HG03066 (cell line): Measurements from ENCODE around the gene ACTRT3.

Experiments
- ATAC-seq: cut with Tn5 transposase; IDR thresholded peaks from one replicate; pipeline ENCODE4 v1.9.1; 2021; ENCODE audit warnings: low read depth; ENCODE audit not compliant: unreplicated experiment

The ACTRT3 gene

DNA sequence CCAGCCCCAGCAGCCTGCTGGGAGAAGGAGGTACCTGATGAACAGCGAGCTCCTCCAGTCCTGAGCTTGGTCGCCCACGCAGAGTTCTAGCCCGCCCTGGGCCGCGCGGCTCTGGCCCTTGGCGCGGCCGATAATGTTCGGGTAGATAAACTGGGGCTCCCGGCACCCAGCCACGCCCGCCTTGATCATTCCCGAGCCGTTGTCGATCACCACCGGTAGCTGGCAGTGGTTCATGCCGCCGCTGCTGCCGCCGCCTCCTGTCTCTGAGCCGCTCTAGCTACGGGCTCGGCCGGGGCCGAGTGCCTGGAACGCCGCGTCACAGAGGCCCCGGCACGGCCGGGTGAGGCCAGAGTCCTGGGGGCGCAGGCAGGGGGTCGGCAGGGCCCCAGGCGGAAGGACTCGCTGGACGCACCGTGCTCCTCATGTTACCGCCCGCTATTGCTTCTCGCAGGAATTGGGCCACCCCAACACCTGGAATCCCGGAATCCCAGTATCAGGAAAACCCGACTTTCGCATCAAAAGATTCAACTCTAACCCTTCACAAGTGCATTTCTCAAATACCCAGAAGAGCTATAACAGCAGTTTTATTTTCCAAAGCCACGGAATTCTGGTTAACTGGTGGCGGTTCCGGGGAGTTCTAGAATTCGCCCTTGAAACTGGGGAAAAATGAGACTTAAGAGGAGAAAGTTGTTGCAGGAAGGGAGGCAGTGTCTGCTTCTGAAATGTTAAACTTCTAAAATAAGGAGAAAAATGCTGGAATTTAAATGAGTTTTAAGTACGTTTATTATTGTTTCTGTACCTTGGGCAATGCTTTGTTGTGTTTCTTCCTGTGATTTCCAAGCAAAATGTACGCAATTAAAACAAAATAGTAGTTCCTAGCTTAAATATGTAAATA is at the start of gene ACTRT3:
Gene ACTRT3 (minus strand): TSS at position 275 of the 895 bp plus-strand sequence. CDS start 41 bp downstream, at position 234.
- peak; percentile 24 for ATAC-seq

DNA sequence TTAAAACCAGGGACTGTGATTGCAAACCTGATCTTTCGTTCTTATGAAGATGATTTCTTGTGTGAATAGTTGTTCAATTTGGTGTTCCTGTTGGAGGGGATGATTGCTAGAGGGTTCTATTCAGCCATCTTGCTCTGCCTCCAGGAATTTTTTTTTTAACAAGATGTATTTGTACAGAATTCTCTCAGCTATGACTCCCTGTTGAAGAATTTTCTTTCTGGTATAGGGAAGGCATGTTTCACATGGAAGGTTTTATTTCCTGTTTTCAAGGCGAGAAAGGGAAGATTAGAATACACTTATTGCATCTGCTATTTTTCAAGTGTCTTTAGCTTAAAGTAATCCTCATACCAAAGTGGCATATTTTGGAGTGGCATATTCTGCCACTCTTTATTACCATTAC is 49.0 kb upstream of the ACTRT3 start:
- no peak for ATAC-seq

DNA sequence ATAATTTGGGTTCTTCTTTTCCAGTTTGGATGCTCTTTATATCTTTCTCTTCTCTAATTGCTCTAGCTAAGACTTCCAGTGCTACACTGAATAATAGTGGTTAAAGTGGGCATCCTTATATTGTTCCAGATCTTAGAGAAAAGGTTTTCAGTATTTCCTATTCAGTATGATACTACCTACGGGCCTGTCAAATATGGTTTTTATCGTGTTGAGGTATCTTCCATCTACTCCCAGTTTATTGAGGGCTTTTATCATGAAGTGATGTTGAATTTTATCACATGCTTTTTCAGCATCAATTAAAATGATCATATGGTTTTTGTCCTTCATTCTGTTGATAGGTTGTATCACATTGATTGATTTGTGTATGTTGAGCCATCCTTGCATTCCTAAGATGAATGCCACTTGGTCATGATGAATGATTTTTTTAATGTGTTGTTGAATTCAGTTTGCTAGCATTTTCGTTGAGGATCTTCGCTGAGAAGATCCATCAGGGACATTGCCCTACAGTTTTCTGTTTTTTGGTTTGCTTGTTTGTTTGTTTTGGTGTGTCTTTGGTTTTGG is 46.3 kb upstream of the ACTRT3 start:
- no peak for ATAC-seq

GRCh38 chr3:169813757-169814517 is 44.6 kb upstream of the ACTRT3 start:
- peak; percentile 77 for ATAC-seq

DNA sequence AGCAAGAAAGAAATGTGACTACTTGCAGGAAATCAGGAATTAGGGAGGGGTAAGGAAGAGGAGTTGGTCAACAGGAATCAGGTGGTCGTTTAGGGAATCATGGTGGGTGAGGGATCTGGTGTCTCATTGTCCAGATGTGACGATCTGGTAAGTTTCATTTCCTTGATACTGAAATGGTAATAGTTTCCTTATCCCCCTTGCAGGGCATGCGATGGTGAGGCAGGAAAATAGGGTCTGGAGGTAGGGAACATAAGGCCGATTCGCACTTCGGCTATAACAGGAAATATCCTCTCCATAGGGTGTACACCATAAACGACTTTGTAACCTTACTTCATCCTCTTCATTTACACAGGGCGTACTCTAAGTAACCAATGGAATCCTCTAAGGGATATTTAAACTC is 43.9 kb upstream of the ACTRT3 start:
- no peak for ATAC-seq

- peak; percentile 61 for ATAC-seq
Measured at GRCh38 chr3:169812332-169813235, 43.2 kb upstream of the ACTRT3 start, which contains the start of the genes LRRC34 and LRRIQ4. Gene LRRC34, minus strand, starts transcription at chr3:169812904. Its CDS starts 356 bp downstream, at chr3:169812548. Gene LRRIQ4, plus strand, starts transcription at chr3:169812870. Its CDS starts 9,052 bp downstream, at chr3:169821922.

DNA sequence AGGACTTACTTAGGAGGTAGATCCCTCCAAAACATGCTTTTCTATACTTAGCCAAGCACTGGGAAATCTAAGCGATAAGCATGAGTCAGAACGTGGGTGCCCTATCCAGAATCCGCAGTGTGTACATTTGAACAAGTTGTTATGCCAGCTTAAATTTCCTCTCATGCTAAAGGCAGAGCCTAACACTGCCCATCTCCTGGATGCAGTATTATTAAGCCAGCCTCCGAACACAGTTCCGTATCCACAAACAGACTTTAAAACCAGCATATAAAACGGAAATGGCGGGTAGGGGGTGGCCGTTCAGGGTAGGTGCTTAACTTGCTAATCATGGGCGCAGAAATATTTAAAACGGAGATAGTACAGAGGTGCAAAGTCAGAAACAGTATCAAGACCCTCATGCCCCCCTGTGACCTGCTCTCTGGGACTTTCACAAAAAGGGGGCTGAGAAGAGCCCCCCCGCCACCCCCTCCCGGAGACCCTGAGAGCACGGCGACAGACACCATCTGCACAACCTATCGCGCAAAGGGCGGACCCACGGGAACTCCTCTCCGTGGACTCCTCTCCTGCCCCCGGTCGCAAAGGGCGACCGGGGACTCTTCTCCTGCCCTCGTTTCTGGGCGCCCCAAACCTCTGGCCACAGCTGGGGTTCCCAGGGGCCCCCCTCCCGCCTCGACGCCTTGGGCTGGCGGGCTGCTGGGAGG is 42.4 kb upstream of the ACTRT3 start:
- peak; percentile 4 for ATAC-seq

DNA sequence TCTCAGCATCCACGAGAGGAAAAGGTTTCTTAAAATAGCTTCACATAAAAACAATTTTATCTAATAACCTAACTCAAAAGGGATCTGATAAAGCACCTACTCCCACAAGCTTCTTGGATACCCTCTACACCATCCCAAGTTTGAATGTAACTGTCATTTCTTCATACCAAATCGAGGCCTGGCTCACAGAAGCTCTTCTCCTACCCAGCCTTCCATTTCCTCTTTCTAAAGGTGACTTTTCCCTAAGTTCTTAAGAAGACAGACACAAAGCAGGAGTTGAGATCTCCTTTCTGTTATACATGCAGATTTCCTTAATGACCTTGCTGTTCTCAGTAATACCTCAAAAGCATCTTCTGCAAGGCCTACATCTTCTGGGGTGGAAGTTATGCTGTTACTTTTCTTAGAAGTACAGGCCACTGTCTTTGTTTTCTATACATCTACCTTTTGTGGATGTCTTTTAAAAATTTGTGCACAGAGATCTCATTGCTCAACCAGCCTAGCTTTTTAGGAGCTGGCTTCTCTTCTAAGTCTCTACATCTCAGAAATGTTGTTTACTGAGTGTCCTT is 40.0 kb upstream of the ACTRT3 start:
- ATAC-seq, result no peak

DNA sequence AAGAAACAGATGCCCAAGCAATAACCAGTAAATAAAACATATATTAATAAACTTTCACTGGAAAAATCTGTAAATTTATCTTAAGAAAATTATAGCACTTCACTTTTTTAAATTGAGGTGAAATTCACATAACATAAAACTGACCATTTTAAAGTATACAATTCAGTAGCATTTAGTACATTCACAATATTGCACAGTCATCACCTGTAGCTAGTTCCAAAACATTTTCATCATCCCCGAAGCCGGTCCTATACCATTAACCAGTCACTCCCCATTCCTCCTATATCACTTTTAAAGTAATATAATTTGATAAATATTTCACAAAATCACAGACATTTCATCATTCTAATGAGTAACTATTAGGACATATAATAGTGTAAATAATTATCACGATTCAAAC is 35.3 kb upstream of the ACTRT3 start:
- ATAC-seq, result no peak

DNA sequence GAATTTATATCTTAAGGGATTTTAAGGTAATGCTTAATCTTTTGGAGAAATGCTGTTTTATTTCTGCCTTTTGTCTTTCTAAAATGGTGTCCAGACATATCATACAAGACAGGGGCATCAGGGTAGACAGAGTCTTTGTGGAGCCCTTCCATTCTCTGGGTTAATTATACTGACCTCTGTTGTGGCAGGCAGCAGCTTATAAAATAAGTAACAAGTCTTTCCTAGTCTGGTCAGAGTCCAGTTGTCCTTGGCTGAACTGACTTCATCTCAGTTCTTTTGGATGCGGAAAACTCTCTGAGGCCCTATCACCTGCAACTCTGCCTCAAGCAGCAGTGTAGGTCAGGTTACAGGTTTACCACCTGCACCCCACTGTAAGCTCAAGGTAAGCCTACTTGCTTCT is 23.0 kb upstream of the ACTRT3 start:
- ATAC-seq, result no peak

GRCh38 chr3:169790687-169791429 is 21.5 kb upstream of the ACTRT3 start:
- no peak for ATAC-seq

DNA sequence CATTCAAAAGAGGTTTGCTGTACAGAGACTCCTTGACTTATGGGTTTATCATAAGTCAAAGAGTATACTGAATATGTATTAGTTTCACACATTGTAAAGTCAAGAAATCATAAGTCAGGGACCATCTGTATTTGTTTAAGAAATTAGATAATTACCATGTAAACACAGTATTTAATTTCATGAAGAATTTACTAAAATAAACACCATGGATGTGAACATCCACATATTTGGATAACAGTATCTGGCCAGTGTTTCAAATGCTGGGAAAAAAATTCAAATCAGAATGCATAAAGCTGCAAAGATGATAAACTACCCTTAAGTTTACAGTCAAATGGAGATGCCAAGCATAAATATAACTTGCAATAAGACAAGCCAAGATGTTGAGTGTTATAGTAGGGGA is 20.9 kb upstream of the ACTRT3 start:
- no peak for ATAC-seq

GRCh38 chr3:169787791-169788190 is 18.4 kb upstream of the ACTRT3 start:
- ATAC-seq, result no peak

- no peak for ATAC-seq
Measured at GRCh38 chr3:169787120-169787519, 17.8 kb upstream of the ACTRT3 start.

- no peak for ATAC-seq
Measured at GRCh38 chr3:169781209-169781855, 12.0 kb upstream of the ACTRT3 start.

GRCh38 chr3:169780742-169781141 is 11.4 kb upstream of the ACTRT3 start:
- ATAC-seq, result no peak

DNA sequence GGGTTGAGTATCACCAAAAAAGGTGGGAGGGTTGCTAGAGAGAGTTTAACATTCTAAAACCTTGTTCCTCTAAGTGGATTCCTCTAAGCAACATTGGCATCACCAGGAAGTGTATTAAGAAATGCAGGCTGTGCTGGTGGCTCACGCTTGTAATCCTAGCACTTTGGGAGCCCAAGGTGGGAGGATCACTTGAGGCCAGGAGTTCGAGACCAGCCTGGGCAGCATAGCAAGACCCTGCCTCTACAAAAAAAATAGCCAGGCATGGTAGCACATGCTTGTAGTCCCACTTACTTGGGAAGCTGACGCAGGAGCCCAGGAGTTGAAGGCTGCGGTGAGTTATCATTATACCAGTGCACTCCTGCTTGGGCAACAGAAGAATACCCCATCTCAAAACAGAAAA is 8.5 kb upstream of the ACTRT3 start:
- no peak for ATAC-seq

- no peak for ATAC-seq
Measured at GRCh38 chr3:169774186-169774585, 4.8 kb upstream of the ACTRT3 start.
